ENCODE measurements around the gene KDM1B.

KDM1B gene, protein sequence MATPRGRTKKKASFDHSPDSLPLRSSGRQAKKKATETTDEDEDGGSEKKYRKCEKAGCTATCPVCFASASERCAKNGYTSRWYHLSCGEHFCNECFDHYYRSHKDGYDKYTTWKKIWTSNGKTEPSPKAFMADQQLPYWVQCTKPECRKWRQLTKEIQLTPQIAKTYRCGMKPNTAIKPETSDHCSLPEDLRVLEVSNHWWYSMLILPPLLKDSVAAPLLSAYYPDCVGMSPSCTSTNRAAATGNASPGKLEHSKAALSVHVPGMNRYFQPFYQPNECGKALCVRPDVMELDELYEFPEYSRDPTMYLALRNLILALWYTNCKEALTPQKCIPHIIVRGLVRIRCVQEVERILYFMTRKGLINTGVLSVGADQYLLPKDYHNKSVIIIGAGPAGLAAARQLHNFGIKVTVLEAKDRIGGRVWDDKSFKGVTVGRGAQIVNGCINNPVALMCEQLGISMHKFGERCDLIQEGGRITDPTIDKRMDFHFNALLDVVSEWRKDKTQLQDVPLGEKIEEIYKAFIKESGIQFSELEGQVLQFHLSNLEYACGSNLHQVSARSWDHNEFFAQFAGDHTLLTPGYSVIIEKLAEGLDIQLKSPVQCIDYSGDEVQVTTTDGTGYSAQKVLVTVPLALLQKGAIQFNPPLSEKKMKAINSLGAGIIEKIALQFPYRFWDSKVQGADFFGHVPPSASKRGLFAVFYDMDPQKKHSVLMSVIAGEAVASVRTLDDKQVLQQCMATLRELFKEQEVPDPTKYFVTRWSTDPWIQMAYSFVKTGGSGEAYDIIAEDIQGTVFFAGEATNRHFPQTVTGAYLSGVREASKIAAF

DNA sequence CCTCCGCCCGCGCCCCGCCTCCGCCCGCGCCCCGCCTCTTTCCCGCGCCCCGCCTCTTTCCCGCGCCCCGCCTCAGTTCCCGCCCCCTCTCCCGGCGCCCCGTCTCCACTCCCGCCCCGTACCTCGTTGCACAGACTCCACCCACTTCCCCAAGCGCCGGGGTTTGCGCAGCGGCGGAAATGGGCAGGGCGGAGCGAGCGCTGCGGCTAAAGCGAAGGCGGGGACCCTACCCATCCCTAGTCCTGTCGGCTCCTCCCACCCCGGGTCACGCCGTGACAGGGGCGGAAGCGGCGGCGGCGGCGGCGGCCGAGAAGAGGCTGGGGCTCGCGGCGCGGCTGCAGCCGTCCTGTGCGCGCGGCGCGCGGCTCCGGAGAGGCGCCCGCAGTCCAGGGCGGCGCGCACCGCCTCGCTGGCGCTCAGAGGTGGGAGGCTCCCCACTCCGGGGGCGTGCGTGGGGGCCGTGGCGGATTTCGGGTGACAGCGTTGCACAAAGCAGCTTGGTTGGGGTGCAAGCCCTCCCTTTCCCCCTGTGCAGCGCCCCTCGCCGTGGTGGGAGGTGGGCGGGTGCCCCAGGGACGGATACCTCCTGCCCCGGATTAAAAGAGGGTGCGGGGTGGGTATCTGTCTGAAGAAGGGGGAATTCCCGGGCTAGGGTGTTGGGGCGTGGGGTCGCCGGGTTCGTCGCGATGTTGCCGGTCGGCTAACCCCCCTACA lies at the start of gene KDM1B:
Gene KDM1B, plus strand, starts transcription at position 273 of the 714 bp plus-strand sequence. CDS start 4,474 bp downstream, outside the sequence.
- peak; percentile 99 for DNase-seq

DNA sequence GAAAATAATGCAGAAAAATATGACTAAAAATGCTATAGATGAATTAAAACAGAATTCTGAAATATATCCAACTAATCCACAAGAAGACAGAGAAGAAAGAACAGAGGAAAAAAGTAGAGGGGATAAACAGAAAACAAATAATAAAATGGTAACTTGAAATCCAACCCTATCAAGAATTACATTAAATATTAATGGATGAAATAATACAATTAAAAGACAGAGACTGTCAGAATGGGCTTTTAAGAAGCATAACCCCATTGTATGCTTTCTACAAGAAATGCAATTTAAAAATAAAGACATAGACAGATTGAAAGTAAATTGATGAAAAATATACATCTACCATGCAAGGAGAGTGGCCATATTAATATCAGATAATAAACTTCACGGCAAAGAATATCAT lies 48.2 kb upstream of the KDM1B start:
- DNase-seq: no peak

DNA sequence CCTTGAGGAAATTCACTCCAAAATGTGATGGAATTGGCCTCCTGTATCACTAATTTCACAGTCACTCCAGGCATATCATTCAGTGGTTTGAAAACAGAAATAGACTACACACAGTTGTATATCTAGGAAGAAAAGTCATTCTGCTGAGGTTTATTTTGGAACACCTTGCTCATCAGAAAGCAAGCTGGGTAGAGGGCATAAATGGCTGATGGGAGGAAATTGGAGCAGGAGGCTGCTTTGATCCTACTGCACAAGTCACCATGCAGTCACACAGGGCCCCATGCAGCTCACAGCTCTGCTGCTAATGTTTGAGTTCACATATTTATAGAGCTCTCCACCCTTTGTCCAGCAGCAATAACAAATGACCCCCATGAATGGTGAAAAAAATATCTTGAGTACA lies 45.1 kb upstream of the KDM1B start:
- DNase-seq: no peak

DNA sequence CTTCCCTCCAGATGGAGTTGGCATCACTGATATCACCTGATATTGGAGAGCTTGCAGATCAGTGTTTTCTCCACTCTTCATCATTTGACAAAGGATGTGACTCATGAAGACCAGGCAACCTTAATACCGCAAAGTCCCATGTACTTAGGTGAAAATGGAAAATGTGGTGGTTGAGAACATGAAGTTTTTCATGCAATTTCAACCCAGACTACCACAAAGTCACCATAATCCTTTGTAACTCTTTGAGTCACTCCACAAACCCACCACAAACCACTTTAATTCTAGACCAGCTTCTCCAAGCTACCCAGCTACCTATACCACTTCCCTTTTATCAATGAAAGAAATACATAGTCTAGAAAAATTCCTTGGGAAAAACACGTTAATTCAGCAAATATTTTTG lies 39.9 kb upstream of the KDM1B start:
- DNase-seq: no peak

DNA sequence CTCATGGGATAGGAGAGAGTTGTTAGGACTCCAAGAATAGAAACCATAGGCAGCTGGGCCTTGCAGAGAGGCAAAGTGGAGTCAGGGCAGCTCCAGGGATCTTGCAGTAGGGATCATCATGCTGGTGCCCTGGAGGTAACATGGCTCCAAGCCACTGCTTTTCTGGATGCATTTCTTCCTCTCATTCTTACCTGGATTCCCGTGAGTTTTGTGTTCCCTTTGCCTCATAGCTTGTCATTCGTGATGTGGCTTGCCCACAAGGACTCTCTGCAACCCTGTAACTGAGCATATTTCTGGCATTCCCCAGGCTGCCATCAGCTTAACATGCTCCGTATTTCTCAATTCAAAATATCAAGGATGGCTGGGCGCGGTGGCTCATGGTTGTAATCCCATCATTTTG lies 38.1 kb upstream of the KDM1B start:
- DNase-seq: no peak

DNA sequence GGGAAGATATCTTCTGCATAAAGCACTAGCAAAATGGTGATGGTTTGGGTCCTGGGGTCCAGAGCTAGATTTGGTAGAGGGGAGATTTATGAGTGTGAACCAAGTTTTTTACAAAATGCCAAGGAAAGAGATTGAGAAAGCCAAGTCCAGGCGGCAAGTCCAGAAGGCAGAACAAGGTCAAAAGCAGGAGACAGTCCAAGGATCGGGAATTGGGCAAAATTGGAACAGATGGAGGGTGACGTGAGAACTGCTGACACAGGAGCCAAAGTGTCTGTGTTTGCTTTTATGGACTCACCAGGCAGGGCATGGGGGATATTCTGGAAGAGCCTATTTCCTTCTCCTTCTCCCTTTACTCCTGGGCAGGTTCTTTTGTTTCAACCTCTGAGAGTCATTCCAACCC lies 36.9 kb upstream of the KDM1B start:
- DNase-seq: no peak

DNA sequence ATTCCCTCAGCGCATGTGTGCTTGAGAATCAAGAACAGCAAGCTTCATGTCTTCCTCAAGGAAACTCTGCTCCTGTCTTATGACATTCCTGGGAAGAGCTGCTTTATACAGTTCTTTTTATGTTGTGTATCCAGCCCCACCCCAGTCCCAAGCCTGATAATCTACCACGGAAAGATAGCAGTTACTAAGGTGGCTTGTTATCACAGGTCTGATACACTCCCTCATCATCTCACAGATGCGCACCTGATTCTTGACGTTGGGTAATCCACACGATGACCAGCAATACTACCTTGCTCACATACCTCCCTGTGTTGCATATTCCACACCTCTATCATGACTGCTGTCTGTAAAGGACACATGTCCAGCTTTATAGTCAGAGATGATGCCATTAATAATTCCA lies 36.0 kb upstream of the KDM1B start:
- DNase-seq: no peak

DNA sequence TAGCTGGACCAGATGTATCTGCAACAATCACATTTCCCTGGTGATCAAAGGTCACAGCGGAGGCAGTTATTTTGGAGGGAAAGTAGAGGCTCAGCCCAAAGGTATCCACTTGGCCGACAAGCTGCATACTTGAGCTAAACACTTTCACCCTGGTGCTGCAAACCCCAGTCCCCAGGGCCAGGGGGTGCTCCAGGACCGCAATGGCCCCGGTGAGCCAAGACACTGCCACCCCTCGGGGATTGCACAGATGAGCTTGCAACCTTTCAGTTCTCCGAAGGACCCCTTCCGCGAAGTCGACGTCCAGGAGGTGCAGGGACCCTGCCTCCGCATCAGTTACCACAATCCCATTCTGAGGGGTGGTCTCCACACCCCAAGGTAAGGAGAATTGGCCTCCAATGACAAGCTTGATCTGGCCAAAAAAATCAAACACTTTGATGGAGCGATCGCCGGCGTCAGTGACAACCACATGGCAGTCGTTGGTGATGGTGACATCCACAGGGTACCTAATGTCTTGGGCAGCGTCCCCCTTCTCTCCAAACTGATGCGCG lies 33.6 kb upstream of the KDM1B start:
- DNase-seq: no peak

DNA sequence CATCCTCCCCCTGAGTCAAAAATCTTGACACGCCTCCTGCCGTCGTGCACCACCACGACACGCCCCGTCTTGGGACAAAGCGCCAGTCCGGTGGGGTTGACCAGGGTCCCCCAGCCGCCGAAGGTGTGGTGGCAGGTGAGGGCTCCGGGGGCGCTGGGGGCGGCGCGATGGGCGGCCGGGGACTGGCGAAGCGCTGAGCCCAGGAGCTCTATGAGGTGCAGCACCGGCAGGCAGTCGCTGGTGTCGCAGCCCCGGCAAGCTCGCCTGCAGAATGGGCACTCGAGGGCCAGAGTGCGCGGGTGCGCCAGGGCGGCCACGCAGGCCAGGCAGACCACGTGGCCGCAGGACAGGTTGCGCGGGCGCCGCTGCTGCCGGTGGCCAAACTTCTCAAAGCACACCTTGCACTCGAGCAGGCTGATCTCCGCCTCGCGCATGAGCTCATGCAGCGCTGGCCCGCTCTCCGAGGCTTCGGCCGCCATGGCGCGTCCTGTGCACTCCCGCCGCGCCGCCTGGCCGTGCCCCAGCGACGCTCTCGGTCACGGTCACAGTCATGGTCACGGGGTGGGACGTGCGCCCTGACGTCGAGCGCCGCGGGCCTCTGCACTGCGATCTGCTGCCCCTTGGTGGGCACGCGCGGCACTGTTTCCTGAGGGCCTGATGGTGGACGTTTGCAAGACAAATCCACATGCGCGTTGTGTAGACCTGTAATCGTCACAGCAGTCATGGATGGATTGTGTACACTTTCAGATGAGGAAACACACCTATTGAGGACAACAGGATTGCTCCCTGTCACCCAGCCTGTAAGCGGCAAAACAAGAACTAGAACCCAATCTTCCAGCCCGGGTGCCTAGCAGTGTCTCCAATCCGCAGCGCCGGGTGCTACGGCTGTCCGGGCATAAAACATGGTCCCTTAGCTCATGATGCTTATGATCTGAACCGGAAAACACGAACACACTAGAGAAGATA lies 32.8 kb upstream of the KDM1B start, which contains the start of gene NHLRC1:
Gene NHLRC1, minus strand, starts transcription at position 550 of the 966 bp plus-strand sequence. Its CDS starts 71 bp downstream, at position 479.
- peak; percentile 70 for DNase-seq

DNA sequence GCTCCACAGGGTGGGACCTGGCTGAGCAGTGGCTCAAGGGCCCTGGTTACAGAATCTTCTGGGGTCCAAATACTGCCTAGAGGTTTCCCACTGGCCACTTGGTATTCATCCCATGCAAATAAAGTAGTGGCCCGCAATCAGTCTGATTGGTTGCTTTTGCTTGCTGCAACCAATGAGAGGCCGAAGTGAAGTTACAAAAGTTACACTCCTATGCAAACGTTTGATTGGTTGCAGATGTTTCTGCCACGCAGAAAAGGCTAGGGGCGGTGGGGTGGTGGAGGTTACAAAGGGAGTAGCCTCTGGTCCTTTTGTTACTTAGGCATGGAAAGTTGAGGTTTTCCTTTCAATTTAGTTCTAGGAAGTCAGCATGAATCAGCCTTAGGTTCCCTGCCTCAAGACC lies 29.1 kb upstream of the KDM1B start:
- DNase-seq: no peak

DNA sequence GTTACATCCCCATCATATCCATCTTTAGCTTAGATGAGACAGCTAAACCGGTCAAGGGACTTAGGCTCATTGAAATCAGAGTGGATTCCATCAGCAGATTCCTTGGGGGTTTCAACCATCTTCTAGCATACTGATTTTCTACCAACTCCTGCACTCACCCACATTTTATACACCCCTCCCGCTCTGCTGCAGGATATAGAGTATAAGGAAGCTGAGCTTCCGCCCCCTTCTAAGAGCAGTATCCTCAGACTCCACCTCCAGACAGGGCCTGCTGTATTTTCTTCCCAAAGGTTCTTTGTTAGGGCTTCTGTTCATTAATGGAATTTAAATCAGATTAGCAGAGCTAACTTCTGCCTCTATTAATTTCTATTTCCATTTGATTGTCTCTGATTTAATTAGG lies 22.9 kb upstream of the KDM1B start:
- no peak for DNase-seq

DNA sequence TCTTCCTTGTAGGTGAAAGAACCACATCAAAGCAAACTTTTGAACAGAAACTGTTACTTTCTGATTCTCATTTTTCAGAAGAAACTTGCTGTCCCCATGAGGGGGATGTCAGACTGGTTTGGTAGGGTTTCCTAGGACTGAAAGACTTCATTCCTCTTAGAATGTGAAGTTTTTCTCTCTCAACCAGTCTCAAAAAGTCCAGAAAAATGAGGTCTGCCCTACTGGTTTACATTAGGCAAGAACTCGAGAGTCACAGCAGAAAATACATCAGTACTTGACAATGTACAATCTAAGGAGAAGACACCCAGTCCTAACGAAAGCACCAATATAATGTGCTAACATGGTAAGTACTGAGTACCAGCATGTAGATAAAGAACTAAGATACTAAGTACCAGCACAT lies 20.1 kb upstream of the KDM1B start:
- no peak for DNase-seq

DNA sequence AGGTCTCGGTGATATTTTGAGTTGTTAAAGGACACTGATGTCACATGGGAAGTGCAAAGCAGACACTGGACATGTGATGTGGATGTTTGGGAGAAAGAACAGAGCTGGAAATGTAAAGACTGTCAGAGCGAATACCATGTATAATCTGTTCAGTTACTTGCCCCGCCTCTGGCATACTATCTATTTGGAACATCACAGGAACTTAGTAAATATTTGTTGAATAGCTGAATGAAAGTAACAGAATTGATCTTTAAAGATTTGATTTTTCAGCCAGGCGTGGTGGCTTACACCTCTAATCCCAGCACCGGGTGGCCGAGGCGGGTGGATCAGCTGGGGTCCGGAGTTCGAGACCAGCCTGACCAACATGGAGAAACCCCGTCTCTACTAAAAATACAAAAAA lies 19.0 kb upstream of the KDM1B start:
- DNase-seq: no peak

DNA sequence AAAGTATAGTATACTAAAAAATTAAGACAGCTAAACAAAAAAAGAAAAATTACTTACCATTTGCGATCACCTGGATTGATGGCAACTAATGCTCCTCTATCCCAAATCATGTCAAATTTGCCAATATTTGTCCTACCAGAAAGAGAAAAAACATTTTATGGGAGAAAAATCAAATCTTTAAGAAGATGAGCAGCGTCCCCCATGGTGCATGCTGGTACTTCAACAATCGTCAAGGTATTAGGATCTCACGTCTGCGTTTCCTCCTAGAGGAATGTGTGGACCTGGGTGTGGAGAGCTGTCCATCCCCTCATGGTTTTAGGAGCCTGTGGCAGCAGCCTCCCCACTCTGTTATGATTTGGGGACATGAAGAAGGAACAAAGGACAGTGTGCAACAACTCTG lies 16.3 kb upstream of the KDM1B start:
- DNase-seq: no peak

DNA sequence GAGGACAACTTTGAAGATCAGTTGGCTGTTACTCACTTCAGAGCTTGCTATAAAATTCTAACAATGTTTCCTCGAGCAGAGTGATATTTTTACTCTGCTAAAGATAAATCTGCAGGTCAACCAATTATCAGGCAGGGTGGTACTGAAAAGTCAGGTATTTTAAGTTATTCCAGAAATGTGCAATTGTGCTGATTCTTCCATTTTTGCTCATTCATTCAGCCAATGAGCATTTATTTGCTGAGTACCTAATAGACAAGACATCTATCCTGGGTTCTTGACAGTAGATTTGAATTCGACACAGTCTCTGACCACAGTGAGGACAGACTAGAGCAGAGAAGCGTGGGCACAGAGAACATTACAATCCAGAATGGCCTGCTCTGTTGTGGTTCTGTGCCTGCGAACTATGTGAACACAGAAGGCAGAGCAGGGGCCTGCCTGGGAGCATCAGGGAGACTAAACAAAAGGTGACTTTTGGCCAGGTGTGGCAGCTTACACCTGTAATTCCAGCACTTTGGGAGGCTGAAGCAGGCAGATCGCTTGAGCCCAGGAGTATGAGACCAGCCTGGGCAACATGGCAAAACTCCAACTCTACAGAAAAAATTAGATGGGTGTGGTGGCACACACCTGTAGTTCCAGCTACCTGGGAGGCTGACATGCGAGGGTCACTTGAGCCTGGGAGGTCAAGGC lies 15.1 kb upstream of the KDM1B start:
- no peak for DNase-seq

DNA sequence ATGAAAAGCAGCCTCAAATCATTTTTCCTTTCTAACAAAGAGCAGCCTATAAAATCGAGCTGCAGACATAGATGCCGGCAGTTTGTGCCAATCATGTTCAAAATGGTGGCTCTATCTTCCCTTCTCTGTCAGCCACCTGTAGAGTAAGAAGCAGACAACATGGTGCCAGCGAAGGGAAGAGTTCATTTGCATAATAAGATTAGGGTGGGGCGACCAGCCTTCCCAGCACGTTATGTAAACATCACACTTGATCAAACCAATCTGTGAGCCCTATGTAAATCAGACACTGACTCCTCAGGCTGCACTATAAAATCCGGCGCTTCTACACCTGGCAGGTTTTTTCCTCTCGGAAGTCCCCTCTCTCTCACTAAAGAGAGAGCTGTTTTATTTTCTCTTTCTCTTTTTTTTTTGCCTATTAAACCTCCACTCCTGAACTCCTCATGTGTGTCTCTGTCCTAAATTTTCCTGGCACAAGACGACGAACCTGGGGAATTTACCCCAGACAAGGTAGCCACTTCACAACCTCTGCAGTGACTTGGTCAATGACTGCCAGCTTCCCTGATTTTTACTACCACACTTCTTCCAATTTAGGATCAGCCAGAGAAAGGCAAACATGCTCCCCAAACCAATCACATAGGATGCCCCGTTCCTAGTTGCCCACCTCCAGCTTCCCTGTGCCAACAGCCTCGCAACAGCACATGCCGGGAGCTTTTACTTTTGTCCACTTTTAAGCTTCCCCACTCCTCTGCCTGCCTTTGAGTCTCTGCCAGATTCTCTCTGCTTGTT lies 13.2 kb upstream of the KDM1B start:
- DNase-seq: no peak

DNA sequence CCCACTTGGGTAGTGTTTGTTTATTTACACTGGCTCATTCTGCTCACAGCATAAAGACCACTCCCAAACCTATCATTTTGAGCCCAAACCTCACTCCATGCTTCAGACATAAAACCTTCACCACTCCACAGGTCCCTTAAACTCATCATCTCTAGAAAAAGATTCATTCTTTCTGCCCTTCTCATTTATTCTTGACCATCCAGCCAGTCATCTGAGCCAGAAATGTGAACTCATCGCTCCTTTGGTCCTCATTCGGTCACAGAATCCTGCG lies 12.7 kb upstream of the KDM1B start:
- no peak for DNase-seq

DNA sequence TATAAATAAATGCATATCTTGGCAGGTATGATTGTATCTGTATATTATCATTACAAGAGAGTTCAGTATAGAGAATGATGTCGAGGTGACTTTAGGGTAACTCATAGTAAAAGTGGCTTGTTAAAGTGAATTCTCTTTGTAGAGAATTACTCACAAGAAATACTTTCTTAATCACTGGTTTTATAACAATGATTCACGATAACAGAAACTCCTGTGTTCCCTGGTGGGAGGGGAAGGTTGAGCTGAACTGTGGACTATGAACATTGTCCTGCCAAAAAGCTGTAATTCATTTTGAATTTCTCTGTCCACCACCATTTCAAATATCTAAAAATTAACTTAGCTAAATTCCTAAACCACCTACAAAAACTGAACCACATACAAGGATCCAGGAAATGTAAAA lies 8.1 kb upstream of the KDM1B start:
- no peak for DNase-seq

DNA sequence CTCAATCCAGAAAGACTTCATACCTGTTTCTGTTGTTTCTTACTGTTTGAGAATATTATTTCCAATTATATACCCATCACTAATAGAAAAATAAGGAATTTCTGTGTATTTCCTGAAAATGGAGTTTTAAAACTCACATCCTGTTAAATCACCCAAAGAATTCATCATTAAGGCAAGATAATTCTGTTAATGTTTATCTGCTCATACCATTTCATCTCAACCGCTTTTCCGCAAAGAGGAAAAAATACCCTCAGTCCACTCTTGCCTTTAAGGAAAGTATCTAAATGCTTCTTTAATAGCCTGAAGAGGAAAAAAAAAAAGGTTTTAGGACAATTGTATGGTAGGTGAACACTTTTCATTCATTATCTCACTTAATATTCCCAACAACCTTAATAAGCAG lies 7.6 kb upstream of the KDM1B start:
- no peak for DNase-seq

DNA sequence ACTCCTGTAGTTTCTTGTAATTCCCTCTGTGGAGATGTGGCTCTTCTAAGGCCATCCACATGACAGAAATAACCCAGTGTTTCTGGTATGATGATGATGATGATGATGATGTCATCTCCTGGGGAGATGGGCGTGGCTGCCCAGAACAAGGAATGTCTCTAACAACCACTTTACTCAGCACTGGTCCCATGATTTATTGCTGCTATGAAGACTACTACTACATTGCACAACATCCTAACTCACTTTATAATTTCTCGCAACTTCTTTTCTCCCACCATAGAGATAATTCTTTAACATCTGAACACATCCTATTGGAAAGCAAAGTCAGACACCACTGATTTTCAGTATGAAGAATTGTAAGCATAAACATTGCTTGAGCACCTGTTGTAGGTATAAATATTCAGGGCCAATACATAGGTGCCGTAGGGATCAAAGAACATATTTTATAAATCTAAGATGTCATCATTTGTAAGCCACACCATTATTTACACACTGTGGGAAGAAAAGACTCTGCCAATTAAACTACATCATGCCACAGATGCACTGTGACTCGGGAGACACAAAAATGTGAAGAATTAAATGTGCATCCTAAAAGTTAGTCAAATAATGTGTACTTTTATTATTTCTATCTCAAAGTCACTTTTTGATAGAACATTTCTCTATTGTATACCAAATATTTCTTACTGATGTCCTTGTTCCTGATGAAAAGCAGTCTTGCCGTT lies 6.8 kb upstream of the KDM1B start:
- no peak for DNase-seq
